HEK293 (cell line): ENCODE measurements around the gene PCDH9.

Source experiments
- CTCF ChIA-PET: fragments of 350-600 bp; formaldehyde crosslinking; extraction: SDS; loops from one replicate; lab custom pipeline; 2021; ENCODE audit warnings: antibody characterized with exemption; lab: Yijun Ruan, JAX
- POLR2A ChIA-PET: fragments of 300-600 bp; formaldehyde crosslinking; extraction: SDS; loops from one replicate; lab custom pipeline; 2020; ENCODE audit warnings: antibody characterized with exemption, inconsistent platforms; lab: Yijun Ruan, JAX
- H3K27ac ChIP-seq: fragments of 200-500 bp; sonication (Bioruptor generic); 2 replicates; pipeline ENCODE4 v1.5.1; 2014; ENCODE audit warnings: low read depth, low read length, control low read depth, inconsistent platforms; ENCODE audit errors: extremely low read depth
- H3K36me3 ChIP-seq, 2 experiments: fragments of 200-500 bp in 1 of 2; sonication (Bioruptor generic) in 1 of 2; 1 replicate in 1 of 2; 2 replicates in 1 of 2; pipeline ENCODE4 v1.5.1; 2014 to 2017; ENCODE audit warnings: inconsistent platforms in 2 of 2, low read length in 2 of 2; ENCODE audit not compliant: control insufficient read depth in 2 of 2, insufficient read depth in 1 of 2
- H3K4me1 ChIP-seq: fragments of 200-500 bp; sonication (Bioruptor generic); 2 replicates; pipeline ENCODE4 v1.5.1; 2014; ENCODE audit warnings: mild to moderate bottlenecking, low read length, inconsistent platforms; ENCODE audit not compliant: control insufficient read depth, insufficient read depth
- H3K4me3 ChIP-seq: 2 replicates; pipeline ENCODE4 v1.5.1; 2011; ENCODE audit warnings: low read depth, mild to moderate bottlenecking, control low read depth, low read length, moderate library complexity
- H3K9me3 ChIP-seq: fragments of 200-500 bp; sonication (Bioruptor generic); 2 replicates; pipeline ENCODE4 v1.5.1; 2014; ENCODE audit warnings: low read depth, low read length, inconsistent platforms; ENCODE audit not compliant: control insufficient read depth, insufficient read depth
- ELK4 ChIP-seq: IDR thresholded peaks from 2 replicates; pipeline ENCODE4 v1.6.1; 2011; ENCODE audit warnings: mild to moderate bottlenecking, low read depth, low read length, borderline replicate concordance
- GLI4 ChIP-seq: fragments of 450-650 bp; formaldehyde crosslinking; IDR thresholded peaks from 2 replicates; pipeline ENCODE4 v1.5.1; 2016; ENCODE audit warnings: missing biosample characterization, missing genetic modification characterization
- KLF7 ChIP-seq: fragments of 450-650 bp; formaldehyde crosslinking; IDR thresholded peaks from 2 replicates; pipeline ENCODE4 v1.5.1; 2016; ENCODE audit warnings: missing biosample characterization, missing genetic modification characterization, borderline replicate concordance
- KLF8 ChIP-seq: fragments of 450-650 bp; formaldehyde crosslinking; IDR thresholded peaks from 2 replicates; pipeline ENCODE4 v1.5.1; 2016; ENCODE audit warnings: missing biosample characterization, missing genetic modification characterization
- MEIS1 ChIP-seq: sonication (generic); formaldehyde crosslinking; IDR thresholded peaks from 2 replicates; pipeline ENCODE4 v1.8.1; 2022; ENCODE audit warnings: missing genetic modification reagents, mild to moderate bottlenecking, borderline replicate concordance
- PRDM1 ChIP-seq: fragments of 450-650 bp; formaldehyde crosslinking; IDR thresholded peaks from 2 replicates; pipeline ENCODE4; 2016; ENCODE audit warnings: missing biosample characterization, missing genetic modification characterization
- REPIN1 ChIP-seq: fragments of 450-650 bp; formaldehyde crosslinking; IDR thresholded peaks from 2 replicates; pipeline ENCODE4 v1.5.1; 2017; ENCODE audit warnings: missing biosample characterization, missing genetic modification characterization, low read depth
- SETDB1 ChIP-seq: IDR thresholded peaks from one replicate; pipeline ENCODE4 v1.6.1; 2017; ENCODE audit warnings: mild to moderate bottlenecking, low read length, moderate library complexity, mixed read lengths; ENCODE audit not compliant: insufficient read length
- SP7 ChIP-seq: fragments of 450-650 bp; formaldehyde crosslinking; IDR thresholded peaks from 2 replicates; pipeline ENCODE4 v1.5.1; 2016; ENCODE audit warnings: missing biosample characterization, missing genetic modification characterization
- TCF7L2 ChIP-seq: IDR thresholded peaks from 2 replicates; pipeline ENCODE4 v1.6.1; 2011; ENCODE audit warnings: low read depth, mild to moderate bottlenecking, inconsistent platforms, low read length, moderate library complexity, borderline replicate concordance
- ZBTB17 ChIP-seq: fragments of 450-650 bp; formaldehyde crosslinking; IDR thresholded peaks from 2 replicates; pipeline ENCODE4 v1.5.1; 2016; ENCODE audit warnings: missing biosample characterization, missing genetic modification characterization
- ZBTB20 ChIP-seq: fragments of 450-650 bp; formaldehyde crosslinking; IDR thresholded peaks from 2 replicates; pipeline ENCODE4 v1.5.1; 2016; ENCODE audit warnings: missing biosample characterization, missing genetic modification characterization
- ZBTB21 ChIP-seq: fragments of 450-650 bp; formaldehyde crosslinking; IDR thresholded peaks from 2 replicates; pipeline ENCODE4 v1.5.1; 2017; ENCODE audit warnings: missing biosample characterization, missing genetic modification characterization
- ZBTB6 ChIP-seq: fragments of 450-650 bp; formaldehyde crosslinking; IDR thresholded peaks from 2 replicates; pipeline ENCODE4 v1.5.1; 2017; ENCODE audit warnings: missing biosample characterization, missing genetic modification characterization
- ZNF112 ChIP-seq: fragments of 450-650 bp; formaldehyde crosslinking; IDR thresholded peaks from 2 replicates; pipeline ENCODE4 v1.5.0; 2017; ENCODE audit warnings: missing biosample characterization, missing genetic modification characterization
- ZNF155 ChIP-seq: fragments of 450-650 bp; formaldehyde crosslinking; IDR thresholded peaks from 2 replicates; pipeline ENCODE4 v1.5.1; 2016; ENCODE audit warnings: missing biosample characterization, missing genetic modification characterization
- ZNF174 ChIP-seq: fragments of 450-650 bp; formaldehyde crosslinking; IDR thresholded peaks from 2 replicates; pipeline ENCODE4 v1.5.0; 2017; ENCODE audit warnings: missing biosample characterization, mild to moderate bottlenecking, missing genetic modification characterization
- ZNF248 ChIP-seq: fragments of 450-650 bp; formaldehyde crosslinking; IDR thresholded peaks from 2 replicates; pipeline ENCODE4 v1.5.1; 2017; ENCODE audit warnings: missing biosample characterization, missing genetic modification characterization
- ZNF274 ChIP-seq, 2 experiments: fragments of 200-500 bp in 1 of 2; fragments of 450-650 bp in 1 of 2; sonication (Bioruptor generic) in 1 of 2; formaldehyde crosslinking in 1 of 2; IDR thresholded peaks; 2 replicates each; pipeline versions ENCODE4 v1.5.1 to v1.6.1; 2014 to 2016; ENCODE audit warnings: borderline replicate concordance in 1 of 2, inconsistent platforms in 1 of 2, low read length in 1 of 2, missing biosample characterization in 1 of 2, missing genetic modification characterization in 1 of 2
- ZNF404 ChIP-seq: fragments of 450-650 bp; formaldehyde crosslinking; IDR thresholded peaks from 2 replicates; pipeline ENCODE4 v1.5.1; 2017; ENCODE audit warnings: missing biosample characterization, missing genetic modification characterization
- ZNF555 ChIP-seq: fragments of 450-650 bp; formaldehyde crosslinking; conservative IDR thresholded peaks from 2 replicates; pipeline ENCODE4 v1.5.1; 2017; ENCODE audit warnings: missing biosample characterization, mild to moderate bottlenecking, missing genetic modification characterization, inconsistent platforms
- ZNF561 ChIP-seq: fragments of 450-650 bp; IDR thresholded peaks from 2 replicates; pipeline ENCODE4 v1.5.1; 2018; ENCODE audit warnings: missing biosample characterization, missing genetic modification characterization, borderline replicate concordance
- ZNF596 ChIP-seq: fragments of 450-650 bp; IDR thresholded peaks from 2 replicates; pipeline ENCODE4 v1.5.0; 2018; ENCODE audit warnings: missing biosample characterization, mild to moderate bottlenecking, missing genetic modification characterization, moderate library complexity
- ZNF658 ChIP-seq: fragments of 450-650 bp; formaldehyde crosslinking; IDR thresholded peaks from 2 replicates; pipeline ENCODE4; 2016; ENCODE audit warnings: missing biosample characterization, missing genetic modification characterization
- ZNF660 ChIP-seq: fragments of 450-650 bp; IDR thresholded peaks from 2 replicates; pipeline ENCODE4 v1.5.1; 2018; ENCODE audit warnings: missing biosample characterization, mild to moderate bottlenecking, missing genetic modification characterization
- ZNF670 ChIP-seq: fragments of 450-650 bp; formaldehyde crosslinking; IDR thresholded peaks from 2 replicates; pipeline ENCODE4 v1.5.1; 2016; ENCODE audit warnings: missing biosample characterization, missing genetic modification characterization, low read depth
- ZSCAN16 ChIP-seq: fragments of 450-650 bp; formaldehyde crosslinking; IDR thresholded peaks from 2 replicates; pipeline ENCODE4 v1.5.1; 2016; ENCODE audit warnings: missing biosample characterization, missing genetic modification characterization
- ZSCAN30 ChIP-seq: fragments of 450-650 bp; IDR thresholded peaks from 2 replicates; pipeline ENCODE4 v1.5.1; 2018; ENCODE audit warnings: missing biosample characterization, mild to moderate bottlenecking, missing genetic modification characterization, moderate library complexity
- TF ChIP-seq, protein P1 (sequence below): fragments of 450-650 bp; formaldehyde crosslinking; IDR thresholded peaks from 2 replicates; pipeline ENCODE4 v1.5.1; 2016; ENCODE audit warnings: missing biosample characterization, missing genetic modification characterization
- TF ChIP-seq, protein P2 (sequence below): fragments of 450-650 bp; formaldehyde crosslinking; IDR thresholded peaks from 2 replicates; pipeline ENCODE4 v1.5.1; 2016; ENCODE audit warnings: missing biosample characterization, missing genetic modification characterization, low read depth

Gene PCDH9

GRCh38 chr13:66840621-66841020 is 389.5 kb downstream of the PCDH9 start (continued):
- no peak for TF ChIP-seq ZNF555 (tag by site-specific recombination)

DNA sequence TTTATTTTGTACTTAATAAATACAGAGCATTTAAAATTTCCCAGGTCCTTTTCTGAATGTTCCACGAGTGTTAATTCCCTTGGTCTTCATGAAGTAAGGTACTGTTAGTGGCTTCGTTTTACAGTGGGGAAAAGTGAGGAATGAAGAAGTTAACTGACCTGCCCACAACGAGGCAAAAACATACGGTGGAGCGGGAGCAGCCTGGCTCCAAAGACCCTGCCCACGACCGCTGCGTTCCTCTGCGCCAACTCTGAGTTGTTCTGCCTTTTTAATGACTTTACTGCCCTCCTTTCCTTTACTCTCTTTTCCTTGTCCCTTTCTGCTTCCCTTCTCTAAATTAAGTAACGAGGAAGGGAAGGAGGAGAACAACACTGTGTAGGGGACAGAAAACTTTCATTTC is 392.9 kb downstream of the PCDH9 start:
- Histone ChIP-seq H3K4me3 (no peak overlapping the region), H3K27ac (no peak overlapping the region), H3K36me3 (no peaks in the 10 kb centered on the region), H3K4me1 (no peaks in the 10 kb centered on the region), H3K9me3 (no peaks in the 10 kb centered on the region)
- CTCF ChIA-PET, result interaction anchor here (0.6 kb wide), 1 partner anchor 1397 kb away, joined by 4 read pairs; no protein-coding TSS in a partner anchor
- TF ChIP-seq GLI4 (tag by site-specific recombination), result no peak
- TF ChIP-seq ZSCAN16, result no peak
- TF ChIP-seq ZNF174 (tag by site-specific recombination), result no peak
- no peak for TF ChIP-seq REPIN1 (tag by site-specific recombination)
- TF ChIP-seq ZNF596 (tag by site-specific recombination), result no peak
- TF ChIP-seq ZNF248, result no peak
- no peak for TF ChIP-seq ZBTB6 (tag by site-specific recombination)
- no peak for TF ChIP-seq PRDM1 (tag by site-specific recombination)
- no peak for TF ChIP-seq KLF7 (tag by site-specific recombination)
- no peak for TF ChIP-seq ZBTB21 (tag by site-specific recombination)
- TF ChIP-seq ZNF112 (tag by site-specific recombination), result no peak
- no peak for TF ChIP-seq KLF8 (tag by site-specific recombination)
- TF ChIP-seq ZNF658 (tag by site-specific recombination), result no peak
- POLR2A ChIA-PET, result no interaction called here

GRCh38 chr13:66835040-66835628 is 395.0 kb downstream of the PCDH9 start:
- no peaks in the 10 kb centered on the region for H3K36me3 ChIP-seq
- no peaks in the 10 kb centered on the region for H3K9me3 ChIP-seq
- no peak overlapping the region for H3K4me3 ChIP-seq
- H3K27ac ChIP-seq, result 0 out of 2 replicates have a peak overlapping the region, but pooled peaks have one; percentile 7
- ChIA-PET CTCF (interaction anchor here (0.6 kb wide), 2 partner anchors 146 to 700 kb away, joined by 3 read pairs; no protein-coding TSS in a partner anchor), POLR2A (interaction anchor here (0.9 kb wide), 1 partner anchor 13 kb away, joined by 3 read pairs; no protein-coding TSS in a partner anchor)
- no peaks in the 10 kb centered on the region for H3K4me1 ChIP-seq
- TF ChIP-seq, protein P1, sequence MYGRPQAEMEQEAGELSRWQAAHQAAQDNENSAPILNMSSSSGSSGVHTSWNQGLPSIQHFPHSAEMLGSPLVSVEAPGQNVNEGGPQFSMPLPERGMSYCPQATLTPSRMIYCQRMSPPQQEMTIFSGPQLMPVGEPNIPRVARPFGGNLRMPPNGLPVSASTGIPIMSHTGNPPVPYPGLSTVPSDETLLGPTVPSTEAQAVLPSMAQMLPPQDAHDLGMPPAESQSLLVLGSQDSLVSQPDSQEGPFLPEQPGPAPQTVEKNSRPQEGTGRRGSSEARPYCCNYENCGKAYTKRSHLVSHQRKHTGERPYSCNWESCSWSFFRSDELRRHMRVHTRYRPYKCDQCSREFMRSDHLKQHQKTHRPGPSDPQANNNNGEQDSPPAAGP, result no peak
- peak; percentile 83 for TF ChIP-seq ZSCAN30 (tag by site-specific recombination)
- TF ChIP-seq ZNF670 (tag by site-specific recombination), result no peak
- TF ChIP-seq TCF7L2, result peak; percentile 96
- no peak for TF ChIP-seq MEIS1 (CRISPR knock-in tag)
- no peak for TF ChIP-seq ZNF155 (tag by site-specific recombination)
- no peak for TF ChIP-seq ZNF112 (tag by site-specific recombination)
- TF ChIP-seq SETDB1, result peak; percentile 85
- no peak for TF ChIP-seq ZNF404 (tag by site-specific recombination)
- no peak for TF ChIP-seq ELK4
- peak; percentile 70 for TF ChIP-seq ZBTB17 (tag by site-specific recombination)
- TF ChIP-seq ZNF660, result peak; percentile 83; the same call in 1 of the 2 replicates
- TF ChIP-seq ZNF596 (tag by site-specific recombination), result peak; percentile 43; the same call in 1 of the 2 replicates
- peak; percentile 92 for TF ChIP-seq ZNF561
- peak; percentile 80 for TF ChIP-seq SP7 (tag by site-specific recombination)
- no peak for TF ChIP-seq ZNF274 (IDR thresholded peaks at IDR 0.05; ENCODE audit: low read length)
- TF ChIP-seq ZNF274 (tag by site-specific recombination; IDR thresholded peaks at IDR 0.05; ENCODE audit: borderline replicate concordance), result no peak
- TF ChIP-seq ZBTB20 (tag by site-specific recombination), result 0 out of 2 replicates have a peak, but pooled peaks have one; percentile 16
- TF ChIP-seq, protein P2, sequence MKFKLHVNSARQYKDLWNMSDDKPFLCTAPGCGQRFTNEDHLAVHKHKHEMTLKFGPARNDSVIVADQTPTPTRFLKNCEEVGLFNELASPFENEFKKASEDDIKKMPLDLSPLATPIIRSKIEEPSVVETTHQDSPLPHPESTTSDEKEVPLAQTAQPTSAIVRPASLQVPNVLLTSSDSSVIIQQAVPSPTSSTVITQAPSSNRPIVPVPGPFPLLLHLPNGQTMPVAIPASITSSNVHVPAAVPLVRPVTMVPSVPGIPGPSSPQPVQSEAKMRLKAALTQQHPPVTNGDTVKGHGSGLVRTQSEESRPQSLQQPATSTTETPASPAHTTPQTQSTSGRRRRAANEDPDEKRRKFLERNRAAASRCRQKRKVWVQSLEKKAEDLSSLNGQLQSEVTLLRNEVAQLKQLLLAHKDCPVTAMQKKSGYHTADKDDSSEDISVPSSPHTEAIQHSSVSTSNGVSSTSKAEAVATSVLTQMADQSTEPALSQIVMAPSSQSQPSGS (tag by site-specific recombination), result 0 out of 2 replicates have a peak, but pooled peaks have one; percentile 3
